ENCODE measurements around the gene CDKAL1.

Gene CDKAL1

DNA sequence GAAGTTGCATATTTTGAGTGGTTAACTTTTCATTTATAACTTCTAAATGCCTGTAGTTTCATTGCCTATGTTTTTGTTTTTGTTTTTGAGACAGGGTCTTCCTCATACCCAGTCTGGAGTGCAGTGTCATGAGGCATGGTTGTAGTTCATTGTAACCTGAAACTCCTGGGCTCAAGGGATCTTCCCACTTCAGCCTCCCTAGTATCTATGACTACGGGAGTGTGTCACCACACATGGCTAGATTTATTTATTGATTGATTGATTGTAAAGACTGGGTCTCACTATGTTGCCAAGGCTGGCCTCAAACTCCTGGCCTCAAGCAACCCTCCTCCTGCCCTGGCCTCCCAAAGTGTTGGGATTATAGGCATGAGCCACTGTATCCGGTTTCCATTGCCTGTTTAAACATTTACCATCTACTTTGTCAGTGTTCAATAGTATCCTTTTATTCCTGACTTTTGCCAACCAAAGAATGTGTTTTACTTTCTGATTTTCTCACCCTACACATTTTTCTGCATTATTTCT lies 144.6 kb downstream of the CDKAL1 start:
- no peak for DNase-seq (ENCODE audit: low read depth in 2 of 2)

DNA sequence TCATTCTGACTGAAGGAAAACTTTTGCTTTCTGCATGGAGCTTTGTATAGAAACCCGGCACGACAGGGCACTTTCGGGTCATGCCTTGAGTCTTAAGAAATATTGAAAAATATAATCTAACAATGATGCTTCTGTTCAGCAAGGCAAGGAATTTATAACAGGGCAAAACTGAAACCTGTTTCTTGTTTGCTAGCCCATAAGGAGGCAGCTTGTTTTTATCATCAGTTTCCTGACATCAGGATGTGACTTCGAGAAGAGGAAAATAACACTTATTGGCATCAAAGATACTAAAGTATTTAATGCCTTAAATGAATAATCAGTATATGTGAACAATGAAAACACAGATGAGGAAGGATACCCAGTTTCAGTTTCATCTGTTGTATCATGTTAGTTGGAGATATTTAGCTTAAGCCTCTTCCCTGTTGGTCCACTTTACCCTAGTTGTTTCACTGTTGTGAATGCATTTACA lies 146.5 kb downstream of the CDKAL1 start:
- DNase-seq (ENCODE audit: low read depth in 2 of 2), result no peak

DNA sequence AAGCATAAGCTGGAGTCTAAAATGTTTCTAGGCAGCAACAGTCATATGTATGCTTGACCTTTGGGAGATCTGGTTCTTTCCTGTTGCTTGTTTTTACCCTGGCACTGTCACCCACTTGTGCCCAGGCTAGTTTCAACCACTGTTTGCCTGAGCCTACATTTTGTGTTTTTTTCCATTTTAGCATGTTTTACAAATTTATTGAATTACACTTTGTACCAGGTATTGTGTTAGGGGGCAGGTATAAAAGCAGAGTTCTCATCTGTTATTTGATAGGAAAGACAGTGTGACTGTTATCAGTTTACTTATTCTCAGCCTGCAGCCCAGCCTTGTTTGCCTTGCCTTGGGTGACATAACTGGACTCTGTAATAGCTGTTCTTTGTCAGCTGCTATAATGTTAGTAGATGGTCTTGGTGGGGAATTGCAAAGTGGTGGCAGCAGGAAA lies 147.0 kb downstream of the CDKAL1 start:
- DNase-seq (ENCODE audit: low read depth in 2 of 2), result no peak

DNA sequence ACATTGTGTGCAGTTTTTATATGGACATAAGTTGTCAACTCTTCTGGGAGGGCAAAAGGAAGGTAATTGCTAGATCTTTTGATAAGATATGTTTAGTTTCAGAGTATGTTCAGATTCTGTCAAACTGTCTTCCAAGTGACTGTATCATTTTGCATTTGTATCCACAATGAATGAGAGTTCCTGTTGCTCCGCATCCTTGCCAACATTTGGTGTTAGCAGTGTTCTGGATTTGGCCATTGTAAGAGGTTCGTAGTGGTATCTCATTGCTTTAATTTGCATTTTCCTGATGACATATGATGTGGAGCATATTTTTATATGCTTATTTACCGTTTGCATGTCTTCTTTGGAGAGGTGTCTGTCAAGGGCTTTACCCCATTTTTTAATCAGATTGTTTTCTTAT lies 150.2 kb downstream of the CDKAL1 start:
- no peak for DNase-seq (ENCODE audit: low read depth in 2 of 2)

DNA sequence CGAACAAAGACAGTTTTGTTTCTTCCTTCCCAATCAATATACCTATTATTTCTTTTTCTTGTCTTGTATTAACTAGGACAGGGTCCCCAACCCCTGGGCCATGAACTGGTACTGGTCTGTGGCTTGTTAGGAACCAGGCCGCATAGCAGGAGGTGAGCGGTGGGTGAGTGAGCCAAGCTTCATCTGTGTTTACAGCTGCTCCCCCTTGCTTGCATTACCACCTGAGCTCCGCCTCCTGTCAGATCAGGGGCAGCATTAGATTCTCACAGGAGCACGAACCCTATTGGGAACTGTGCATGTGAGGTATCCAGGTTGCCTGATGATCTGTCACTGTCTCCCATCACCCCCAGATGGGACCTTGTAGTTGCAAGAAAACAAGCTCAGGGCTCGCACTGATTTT lies 151.9 kb downstream of the CDKAL1 start:
- no peak for DNase-seq (ENCODE audit: low read depth in 2 of 2)

DNA sequence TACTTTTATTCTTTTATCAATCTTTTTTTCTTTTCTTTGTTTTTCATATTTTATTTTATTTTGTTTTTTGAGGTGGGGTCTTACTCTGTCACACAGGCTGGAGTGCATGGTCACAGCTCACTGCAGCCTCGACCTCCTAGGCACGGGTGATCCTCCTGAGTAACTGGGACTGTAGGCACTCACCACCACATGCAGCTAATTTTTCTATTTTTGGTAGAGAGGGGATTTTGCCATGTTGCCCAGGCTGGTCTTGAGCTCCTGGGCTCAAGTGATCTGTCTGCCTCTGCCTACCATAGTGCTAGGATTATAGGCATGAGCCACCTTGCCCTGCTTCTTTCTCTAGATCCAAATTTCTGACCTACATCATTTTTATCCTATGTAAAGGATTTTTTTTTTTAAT lies 153.2 kb downstream of the CDKAL1 start:
- no peak for DNase-seq (ENCODE audit: low read depth in 2 of 2)

DNA sequence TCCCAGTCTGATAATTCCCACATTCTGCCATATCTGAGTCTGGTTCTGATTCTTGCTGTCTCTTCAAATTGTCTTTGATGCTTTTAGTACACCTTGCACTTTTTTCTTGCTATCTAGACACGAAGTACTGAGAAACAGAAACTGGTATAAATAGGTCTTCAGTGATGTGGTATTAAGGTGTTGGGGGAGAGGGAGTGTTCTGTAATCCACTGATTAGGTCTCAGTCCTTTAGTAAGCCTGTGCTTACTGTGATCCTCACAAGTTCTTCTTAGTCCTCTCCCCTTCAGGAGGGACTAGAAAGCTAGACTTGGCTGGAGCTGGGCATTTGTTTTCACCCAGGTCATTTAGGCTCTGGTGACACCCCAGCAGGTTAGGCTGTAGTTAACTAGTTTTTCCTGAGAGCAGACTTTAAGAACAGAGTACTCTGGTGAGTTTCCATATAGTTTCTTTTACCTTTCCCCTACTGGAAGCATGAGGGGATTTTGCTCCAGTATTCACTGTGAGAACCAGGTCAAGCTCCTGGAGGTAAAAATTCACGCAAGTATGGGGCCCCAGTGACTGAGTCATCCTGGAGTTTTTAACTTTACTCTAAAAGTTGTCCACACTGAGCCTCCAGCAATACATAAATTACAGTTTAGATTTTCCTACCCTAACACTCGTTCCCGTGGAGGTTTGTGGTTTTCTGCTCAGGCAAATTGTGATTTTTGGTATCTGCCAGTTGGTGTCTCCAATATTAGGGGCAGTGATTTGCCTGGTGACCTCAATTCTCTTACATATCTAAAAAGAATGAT lies 154.6 kb downstream of the CDKAL1 start:
- no peak for DNase-seq (ENCODE audit: low read depth in 2 of 2)

DNA sequence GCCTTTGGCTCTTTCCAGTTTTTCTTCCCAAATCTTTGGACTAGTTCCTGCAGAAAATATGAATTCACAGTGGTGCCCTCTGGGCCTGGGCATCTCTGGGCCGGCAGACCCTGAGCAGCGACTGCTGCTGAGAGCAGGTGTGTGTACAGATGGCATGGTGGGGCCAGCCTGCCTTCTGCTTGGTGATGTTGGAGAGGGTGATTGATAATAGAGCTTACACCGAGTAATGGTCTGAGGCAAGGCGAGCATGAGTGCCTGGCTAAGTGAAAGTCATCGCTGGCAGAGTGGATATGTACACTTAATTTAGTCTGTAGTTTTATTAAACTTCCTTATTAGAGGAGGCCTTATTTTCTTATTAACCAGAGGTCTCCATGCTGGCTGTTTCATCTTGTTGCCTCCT lies 156.9 kb downstream of the CDKAL1 start:
- no peak for DNase-seq (ENCODE audit: low read depth in 2 of 2)

DNA sequence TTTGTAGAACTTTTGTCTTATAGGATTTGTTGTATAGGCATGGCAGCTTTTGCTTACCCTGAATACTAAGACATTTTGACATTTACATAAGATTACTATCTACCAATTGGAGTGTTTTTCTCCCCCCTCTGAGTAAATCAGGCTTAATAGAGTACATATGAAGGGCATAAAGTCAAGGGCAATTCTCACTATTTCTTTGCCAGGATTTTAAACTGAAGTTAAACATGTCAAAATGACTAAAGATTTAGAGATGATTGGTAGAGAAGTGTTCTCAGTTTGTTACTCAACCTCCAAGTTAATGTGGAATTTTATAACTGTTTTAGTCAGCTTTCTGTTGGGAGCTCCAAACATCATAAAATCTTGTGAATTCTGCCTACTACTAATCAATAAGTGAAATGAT lies 157.8 kb downstream of the CDKAL1 start:
- DNase-seq (ENCODE audit: low read depth in 2 of 2), result no peak

DNA sequence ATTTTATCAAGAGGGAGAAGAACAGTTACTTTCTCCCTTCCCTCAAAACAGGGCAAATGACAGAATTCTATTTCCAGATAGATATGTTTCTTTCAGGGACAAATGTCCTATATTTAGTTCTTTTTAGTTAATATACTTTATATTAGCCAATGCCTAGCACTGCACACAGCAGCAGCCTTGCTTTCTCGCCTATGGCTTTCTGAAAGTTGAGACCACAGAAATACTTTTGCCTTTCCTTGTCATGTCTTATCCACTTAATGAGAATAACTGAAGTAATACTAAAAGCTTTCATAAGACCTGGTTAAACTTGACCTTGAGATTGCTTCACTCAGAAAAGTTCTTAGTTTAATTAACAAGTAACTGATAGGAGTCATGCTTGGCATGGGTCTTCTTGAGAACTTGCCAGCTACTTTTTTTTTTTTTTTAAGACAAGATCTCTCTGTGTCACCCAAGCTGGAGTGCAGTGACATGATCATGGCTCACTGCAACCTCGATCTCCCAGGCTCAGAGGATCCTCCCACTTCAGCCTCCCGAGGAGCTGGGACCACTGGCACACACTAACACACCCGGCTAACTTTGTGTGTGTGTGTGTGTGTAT lies 159.3 kb downstream of the CDKAL1 start:
- no peak for DNase-seq (ENCODE audit: low read depth in 2 of 2)

DNA sequence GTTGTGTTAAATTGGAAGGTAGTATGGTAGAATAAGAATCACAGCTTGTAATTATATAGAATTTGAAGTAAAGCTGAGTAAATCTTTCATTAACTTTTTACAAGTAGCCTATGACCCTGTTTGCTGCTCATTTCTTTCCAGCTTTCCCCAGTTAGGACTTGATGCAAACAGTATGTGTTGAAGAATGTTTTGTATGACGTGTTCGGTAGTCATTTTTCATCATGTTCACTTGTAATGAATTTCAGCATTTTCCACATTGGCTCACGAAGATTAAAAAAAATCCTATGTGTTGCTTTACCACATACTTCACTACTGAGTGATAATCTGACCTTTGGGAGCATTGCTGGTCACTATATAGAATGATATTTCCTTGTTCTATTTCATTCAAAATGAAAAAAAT lies 162.4 kb downstream of the CDKAL1 start:
- DNase-seq (ENCODE audit: low read depth in 2 of 2), result no peak

DNA sequence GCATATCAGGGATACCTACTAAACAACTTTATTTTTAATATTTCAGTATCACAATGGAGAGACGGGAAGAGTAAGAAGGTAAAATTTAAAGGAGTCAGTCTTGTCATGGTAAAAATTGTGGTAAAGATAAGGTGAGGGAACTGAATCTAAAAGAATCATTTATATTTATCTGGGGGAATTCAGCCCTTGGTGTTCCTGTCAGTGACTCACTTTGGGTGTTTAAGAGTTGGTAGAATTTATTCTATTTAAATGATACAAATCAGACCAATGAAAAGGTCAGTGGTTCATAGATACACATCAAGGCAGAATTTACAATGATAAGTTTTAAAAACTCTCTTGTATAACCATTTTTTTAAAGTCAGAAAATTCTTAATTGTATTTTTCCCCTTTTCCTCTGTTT lies 164.4 kb downstream of the CDKAL1 start:
- no peak for DNase-seq (ENCODE audit: low read depth in 2 of 2)

DNA sequence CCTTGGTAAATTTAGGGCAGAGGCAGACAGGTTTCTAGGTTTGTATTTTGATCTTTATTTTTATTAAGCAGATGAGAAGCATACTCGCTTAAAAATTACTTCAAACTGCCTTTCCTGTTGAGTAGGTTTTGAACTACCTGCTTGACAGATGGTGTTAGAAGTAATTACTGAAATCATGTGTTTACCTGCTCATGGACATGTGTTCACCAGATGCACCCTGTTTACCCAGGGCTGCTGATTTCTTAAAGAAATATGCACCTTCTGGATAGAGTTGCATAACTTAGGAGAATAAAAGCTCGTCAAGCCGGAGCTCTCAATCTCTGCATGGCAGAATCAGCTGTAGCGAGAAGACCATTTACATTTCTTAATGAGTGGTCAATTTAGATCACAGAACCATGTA lies 165.1 kb downstream of the CDKAL1 start:
- DNase-seq (ENCODE audit: low read depth in 2 of 2), result no peak

DNA sequence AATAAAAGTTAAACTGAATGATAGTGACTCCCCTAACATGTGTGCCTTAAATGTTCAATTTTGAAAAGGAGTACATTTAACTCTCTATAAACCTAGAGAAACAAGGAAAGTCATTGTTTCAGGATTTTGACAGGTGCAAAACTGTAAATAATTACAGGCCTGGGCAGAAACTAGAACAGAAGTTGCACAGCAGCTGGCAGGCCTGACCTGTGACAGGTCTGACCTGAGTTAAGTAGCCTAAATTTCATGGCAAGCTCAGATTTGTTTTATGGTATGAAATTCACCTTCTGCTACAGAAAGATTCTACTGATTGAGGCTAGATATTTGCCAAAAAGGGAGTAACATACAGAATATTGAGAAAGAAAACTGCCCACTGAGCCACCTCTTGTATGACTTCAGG lies 166.1 kb downstream of the CDKAL1 start:
- DNase-seq (ENCODE audit: low read depth in 2 of 2), result no peak

DNA sequence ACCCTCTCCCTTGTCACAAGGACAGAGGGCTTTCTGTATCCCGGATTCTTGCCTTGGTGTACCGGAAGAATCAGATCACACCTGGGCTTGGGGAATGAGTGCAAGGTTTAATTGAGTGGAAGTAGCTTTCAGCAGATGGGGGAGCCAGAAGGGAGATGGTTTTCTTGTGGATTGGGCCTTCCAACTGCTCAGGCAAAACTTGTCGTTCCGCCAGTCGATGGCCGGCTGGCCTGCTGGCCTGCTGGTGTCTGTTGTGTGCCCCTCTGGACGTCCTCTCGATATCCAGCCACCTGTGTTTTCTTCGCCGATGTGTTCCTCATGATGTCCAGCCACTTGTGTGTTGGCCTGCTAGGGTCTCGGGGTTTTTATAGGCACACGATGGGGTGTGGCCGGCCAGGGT lies 168.1 kb downstream of the CDKAL1 start:
- DNase-seq (ENCODE audit: low read depth in 2 of 2), result no peak

DNA sequence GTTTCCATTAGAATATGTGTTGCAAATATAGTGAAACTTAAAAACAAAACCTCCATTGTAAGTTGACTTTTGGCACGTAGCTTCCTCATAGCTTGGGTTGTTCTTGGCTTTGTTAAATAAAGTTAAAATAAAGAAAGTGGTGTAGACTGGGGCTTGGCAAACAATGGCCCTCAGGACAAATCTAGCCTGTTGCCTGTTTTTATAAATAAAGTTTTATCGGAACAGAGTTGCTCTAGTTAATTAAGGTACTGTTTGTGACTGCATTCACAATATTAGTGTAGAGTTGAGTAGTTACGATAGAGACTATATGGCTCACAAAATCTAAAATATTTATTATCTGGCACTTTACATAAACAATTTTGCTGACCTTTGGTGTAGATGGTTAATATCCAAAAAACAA lies 168.8 kb downstream of the CDKAL1 start:
- no peak for DNase-seq (ENCODE audit: low read depth in 2 of 2)

DNA sequence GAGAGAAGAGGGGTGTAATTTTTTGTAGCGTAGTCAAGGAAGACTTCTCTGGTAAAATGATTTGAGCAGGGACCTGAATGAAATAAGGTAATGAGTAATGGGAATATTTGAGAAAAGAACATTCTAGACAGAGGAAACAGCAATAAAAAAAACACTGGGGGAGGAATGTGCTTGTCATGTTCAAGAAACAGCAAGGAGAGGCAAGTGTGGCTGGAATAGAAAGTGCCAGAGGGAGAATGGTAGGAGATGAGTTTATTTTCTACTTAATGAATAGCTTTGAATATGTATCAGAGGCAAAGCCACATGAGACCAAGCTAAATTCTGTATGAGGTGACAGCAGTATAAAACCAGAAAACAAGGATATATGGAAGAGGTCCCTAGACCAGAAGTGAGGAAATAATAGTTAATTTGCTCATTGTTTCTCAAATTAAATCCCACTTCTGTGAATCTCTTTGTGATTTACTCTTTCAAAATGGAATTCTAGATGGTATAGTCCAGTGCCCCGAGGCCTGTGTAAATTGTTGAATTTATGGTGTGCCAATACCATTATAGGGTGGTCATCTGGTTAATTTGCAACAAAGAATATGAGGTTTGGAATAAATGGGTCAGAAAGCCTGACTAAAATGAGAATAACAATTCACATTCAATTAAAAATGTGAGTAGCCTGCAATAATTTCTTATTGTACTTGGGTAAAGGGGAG lies 170.2 kb downstream of the CDKAL1 start:
- DNase-seq (ENCODE audit: low read depth in 2 of 2), result no peak

DNA sequence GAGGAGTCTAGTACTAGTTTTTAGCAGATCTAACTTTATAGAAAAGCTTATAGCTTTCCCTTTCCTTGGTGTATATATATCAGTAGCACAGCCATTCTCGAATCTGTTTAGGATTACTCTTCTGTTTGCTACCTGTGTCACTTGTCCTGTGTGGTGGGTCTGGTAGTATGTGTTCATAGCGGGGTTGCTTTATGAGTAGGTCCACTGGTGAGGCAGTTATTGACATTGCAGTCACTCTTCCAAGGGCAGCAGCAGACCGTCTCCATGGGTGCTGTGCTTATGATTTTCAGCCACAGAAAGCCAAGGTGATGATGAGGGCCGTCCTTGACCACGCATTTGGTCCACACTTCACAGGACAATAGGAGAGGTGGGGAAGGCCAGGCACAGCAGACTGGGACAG lies 171.5 kb downstream of the CDKAL1 start:
- DNase-seq (ENCODE audit: low read depth in 2 of 2), result no peak

DNA sequence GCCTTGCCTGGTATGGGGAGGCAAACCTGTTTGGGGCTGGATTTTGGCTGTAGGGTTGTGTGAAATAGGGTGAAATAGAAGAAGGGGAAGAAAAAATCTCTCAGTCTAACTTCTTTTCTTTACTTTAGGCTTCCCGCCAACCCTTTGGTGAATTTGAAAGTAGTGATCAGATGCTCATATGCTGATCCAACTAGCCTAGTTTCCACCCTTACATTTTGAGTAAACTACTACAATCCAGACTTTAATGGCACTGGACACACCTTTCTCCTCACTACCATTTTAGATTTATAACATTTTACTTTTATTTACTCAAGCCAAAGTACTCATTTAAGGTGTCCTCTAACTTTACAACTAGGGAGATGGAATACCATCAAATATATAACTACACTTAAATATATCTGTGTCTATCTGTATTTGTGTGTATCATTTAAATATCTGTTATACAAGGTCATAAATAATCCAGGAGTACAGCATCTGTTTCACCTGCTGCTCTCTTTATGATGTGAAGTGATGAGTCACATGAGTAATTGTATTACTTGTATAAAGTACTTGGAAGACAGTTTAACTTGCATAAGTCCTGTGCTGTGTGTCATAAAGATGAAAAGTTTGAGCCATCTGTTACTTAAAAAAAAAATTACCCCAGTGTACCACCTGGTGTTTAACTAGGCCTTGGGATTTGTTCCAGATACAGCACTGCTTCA lies 172.1 kb downstream of the CDKAL1 start:
- no peak for DNase-seq (ENCODE audit: low read depth in 2 of 2)

DNA sequence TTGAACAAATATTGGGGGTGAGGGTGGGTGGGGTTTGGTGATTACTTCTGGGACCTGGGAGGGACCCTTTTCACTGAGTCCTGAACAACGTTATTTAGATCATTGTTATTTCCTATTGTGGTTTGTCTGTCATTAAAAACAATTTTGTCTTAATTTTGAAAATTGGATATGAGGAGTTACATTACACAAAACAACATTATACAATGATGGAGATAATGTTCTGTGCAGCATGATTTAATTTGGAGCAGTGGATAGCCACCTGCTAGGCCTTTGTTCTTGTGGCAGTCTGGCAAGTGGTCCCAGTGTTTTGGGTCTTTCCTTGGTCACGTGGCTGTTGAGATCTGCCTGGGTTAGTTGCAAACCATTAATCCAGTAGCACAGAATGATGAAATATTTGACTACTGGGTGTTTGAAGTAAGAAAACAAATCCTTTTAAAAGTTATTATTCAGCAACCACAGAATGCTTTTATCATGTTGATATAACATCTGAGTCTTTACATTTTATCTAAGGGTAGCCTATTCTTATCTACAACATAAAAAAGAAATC lies 172.8 kb downstream of the CDKAL1 start:
- no peak for DNase-seq (ENCODE audit: low read depth in 2 of 2)

DNA sequence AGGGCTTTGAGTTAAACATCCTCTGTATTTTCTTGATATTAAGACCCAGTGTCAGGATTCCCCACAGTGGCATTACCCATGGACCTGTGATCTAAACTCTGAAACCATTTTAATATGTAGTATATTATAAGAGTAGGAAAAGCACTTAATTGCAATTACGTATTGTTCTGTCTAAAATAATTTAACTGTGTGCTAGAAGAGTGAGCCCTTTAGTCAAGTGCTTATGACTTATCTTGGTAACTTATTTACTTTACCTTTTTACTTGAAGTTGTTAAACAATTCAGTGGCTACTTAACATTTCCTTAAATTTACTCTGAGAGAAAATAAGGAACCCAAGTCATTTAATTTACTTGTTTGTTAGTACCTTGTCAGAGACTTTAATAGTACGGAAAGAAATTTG lies 173.6 kb downstream of the CDKAL1 start:
- no peak for DNase-seq (ENCODE audit: low read depth in 2 of 2)

All from stimulated activated CD8-positive, alpha-beta memory T cell treated with anti-CD3 and anti-CD28 coated beads, Interleukin-15, amount 100 ng/mL, for 48 hours (primary cell).